ENCODE measurements around the gene GPR25.

GRCh38 chr1:200901796-200902444, 29.1 kb downstream of the GPR25 start:
- TF ChIP-seq, protein P1, sequence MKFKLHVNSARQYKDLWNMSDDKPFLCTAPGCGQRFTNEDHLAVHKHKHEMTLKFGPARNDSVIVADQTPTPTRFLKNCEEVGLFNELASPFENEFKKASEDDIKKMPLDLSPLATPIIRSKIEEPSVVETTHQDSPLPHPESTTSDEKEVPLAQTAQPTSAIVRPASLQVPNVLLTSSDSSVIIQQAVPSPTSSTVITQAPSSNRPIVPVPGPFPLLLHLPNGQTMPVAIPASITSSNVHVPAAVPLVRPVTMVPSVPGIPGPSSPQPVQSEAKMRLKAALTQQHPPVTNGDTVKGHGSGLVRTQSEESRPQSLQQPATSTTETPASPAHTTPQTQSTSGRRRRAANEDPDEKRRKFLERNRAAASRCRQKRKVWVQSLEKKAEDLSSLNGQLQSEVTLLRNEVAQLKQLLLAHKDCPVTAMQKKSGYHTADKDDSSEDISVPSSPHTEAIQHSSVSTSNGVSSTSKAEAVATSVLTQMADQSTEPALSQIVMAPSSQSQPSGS (tag by site-specific recombination; IDR thresholded peaks at IDR 0.05; ENCODE audit: low read depth) = no peak
- TF ChIP-seq ZNF350 (tag by site-specific recombination; IDR thresholded peaks at IDR 0.05) (no peak), SALL2 (tag by site-specific recombination; IDR thresholded peaks at IDR 0.05; ENCODE audit: borderline replicate concordance) (no peak), ZNF18 (tag by site-specific recombination; IDR thresholded peaks at IDR 0.05) (no peak), REST (tag by site-specific recombination; IDR thresholded peaks at IDR 0.05) (no peak), ZNF76 (tag by site-specific recombination; IDR thresholded peaks at IDR 0.05; ENCODE audit: borderline replicate concordance, low read depth) (no peak)
- TF ChIP-seq, protein P2, sequence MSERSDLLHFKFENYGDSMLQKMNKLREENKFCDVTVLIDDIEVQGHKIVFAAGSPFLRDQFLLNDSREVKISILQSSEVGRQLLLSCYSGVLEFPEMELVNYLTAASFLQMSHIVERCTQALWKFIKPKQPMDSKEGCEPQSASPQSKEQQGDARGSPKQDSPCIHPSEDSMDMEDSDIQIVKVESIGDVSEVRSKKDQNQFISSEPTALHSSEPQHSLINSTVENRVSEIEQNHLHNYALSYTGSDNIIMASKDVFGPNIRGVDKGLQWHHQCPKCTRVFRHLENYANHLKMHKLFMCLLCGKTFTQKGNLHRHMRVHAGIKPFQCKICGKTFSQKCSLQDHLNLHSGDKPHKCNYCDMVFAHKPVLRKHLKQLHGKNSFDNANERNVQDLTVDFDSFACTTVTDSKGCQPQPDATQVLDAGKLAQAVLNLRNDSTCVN (tag by site-specific recombination; optimal IDR thresholded peaks at IDR 0.05) = no peak
